ENCODE results near the gene NEU2.

DNA sequence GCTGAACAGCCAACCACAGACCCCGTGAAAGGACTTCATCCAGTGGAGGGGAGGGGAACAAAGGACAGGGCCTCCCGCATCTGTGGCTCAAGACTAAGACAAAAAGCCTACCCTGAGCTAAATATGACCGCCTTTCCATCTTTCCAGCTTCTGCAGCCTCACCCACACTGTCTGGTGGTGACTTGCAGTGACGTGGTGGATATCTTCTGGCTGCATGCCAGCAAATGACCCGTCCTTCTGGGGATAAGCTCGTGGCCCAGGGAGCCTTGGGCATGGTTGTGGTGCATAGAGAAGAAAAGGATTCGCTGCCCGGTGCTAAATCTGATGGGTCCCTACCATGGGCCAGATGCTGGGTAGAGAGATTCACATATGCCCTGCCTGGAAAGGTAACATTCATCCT, 10.7 kb upstream of the NEU2 start:
- TF ChIP-seq, protein P1, sequence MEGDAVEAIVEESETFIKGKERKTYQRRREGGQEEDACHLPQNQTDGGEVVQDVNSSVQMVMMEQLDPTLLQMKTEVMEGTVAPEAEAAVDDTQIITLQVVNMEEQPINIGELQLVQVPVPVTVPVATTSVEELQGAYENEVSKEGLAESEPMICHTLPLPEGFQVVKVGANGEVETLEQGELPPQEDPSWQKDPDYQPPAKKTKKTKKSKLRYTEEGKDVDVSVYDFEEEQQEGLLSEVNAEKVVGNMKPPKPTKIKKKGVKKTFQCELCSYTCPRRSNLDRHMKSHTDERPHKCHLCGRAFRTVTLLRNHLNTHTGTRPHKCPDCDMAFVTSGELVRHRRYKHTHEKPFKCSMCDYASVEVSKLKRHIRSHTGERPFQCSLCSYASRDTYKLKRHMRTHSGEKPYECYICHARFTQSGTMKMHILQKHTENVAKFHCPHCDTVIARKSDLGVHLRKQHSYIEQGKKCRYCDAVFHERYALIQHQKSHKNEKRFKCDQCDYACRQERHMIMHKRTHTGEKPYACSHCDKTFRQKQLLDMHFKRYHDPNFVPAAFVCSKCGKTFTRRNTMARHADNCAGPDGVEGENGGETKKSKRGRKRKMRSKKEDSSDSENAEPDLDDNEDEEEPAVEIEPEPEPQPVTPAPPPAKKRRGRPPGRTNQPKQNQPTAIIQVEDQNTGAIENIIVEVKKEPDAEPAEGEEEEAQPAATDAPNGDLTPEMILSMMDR (IDR thresholded peaks at IDR 0.05; ENCODE audit: poor library complexity): no peak
- TF ChIP-seq EZH2 (IDR thresholded peaks at IDR 0.05; ENCODE audit: borderline replicate concordance): no peak

Measured in hepatocyte (in vitro differentiated cells).